BJ (cell line): ENCODE measurements around the gene RABEP2. TPM values are rescaled to one million over a fixed set of nuclear protein-coding genes. Genes with fewer than 3 reads are reported as not detected.
"Not testable (repeated sequence)": the region's sequence is repeated elsewhere in the genome, so short reads cannot be mapped to it uniquely, and the experiment has no call there.

Source experiments
- CTCF ChIA-PET: fragments of 350-600 bp; formaldehyde crosslinking; extraction: SDS; loops from one replicate; lab custom pipeline; 2021; ENCODE audit warnings: antibody characterized with exemption, inconsistent platforms; lab: Yijun Ruan, JAX
- POLR2A ChIA-PET: fragments of 300-600 bp; sonication (Branson Sonifier 250); formaldehyde crosslinking; extraction: SDS; loops from one replicate; lab custom pipeline; 2021; ENCODE audit warnings: antibody characterized with exemption; lab: Charles Lee
- DNase-seq: peaks from one replicate; pipeline ENCODE4 v3.0.0-alpha.2; 2011; ENCODE audit warnings: low read depth
- H3K27me3 ChIP-seq: 2 replicates; pipeline ENCODE4 v1.6.0; 2011; ENCODE audit warnings: low read length; ENCODE audit not compliant: control insufficient read depth, insufficient read depth
- H3K36me3 ChIP-seq: 2 replicates; pipeline ENCODE4 v1.5.1; 2011; ENCODE audit warnings: low read length; ENCODE audit not compliant: control insufficient read depth, insufficient read depth
- H3K4me3 ChIP-seq: 2 replicates; pipeline ENCODE4 v1.5.1; 2011; ENCODE audit warnings: low read depth, mild to moderate bottlenecking, control low read depth, low read length
- CTCF ChIP-seq: IDR thresholded peaks from 2 replicates; pipeline ENCODE4 v1.5.1; 2011; ENCODE audit warnings: low read depth, mild to moderate bottlenecking, control low read depth, inconsistent platforms, low read length, moderate library complexity; ENCODE audit not compliant: insufficient read depth
- polyA plus RNA-seq: library from polyadenylated mRNA; depleted of rRNA; stranded (reverse); fragments of >200 nt; gene quantifications from 2 replicates; pipeline ENCODE4 v1.2.3, GENCODE V29; 2011

Gene RABEP2
- polyA plus RNA-seq, 1 experiment = 20.4 TPM

GRCh38 chr16:28932339-28933141, 7.5 kb upstream of the RABEP2 start:
- POLR2A ChIA-PET = no interaction called here
- CTCF ChIA-PET = interaction anchor here (1.5 to 2.9 kb wide), 2 partner anchors 12 to 86 kb away, joined by 5 to 20 read pairs; partner anchors contain the start of gene TUFM

GRCh38 chr16:28931801-28932225, 6.8 kb upstream of the RABEP2 start, which contains the start of gene CD19:
CD19 (plus strand) TSS chr16:28931971; CDS start chr16:28932001, 30 bp downstream.
- ChIA-PET POLR2A (no interaction called here), CTCF (interaction anchor here (2.9 kb wide), 1 partner anchor 13 kb away, joined by 20 read pairs; no protein-coding TSS in a partner anchor)
- TF ChIP-seq CTCF = no peak
- Histone ChIP-seq H3K36me3 (no peaks in the 10 kb centered on the region), H3K4me3 (no peak within 1 kb of the TSS), H3K27me3 (no peaks in the 10 kb centered on the region)
- no peak for DNase-seq

More at GRCh38 chr16:28932339-28933141, 7.5 kb upstream of the RABEP2 start:
- Histone ChIP-seq H3K4me3 (no peak overlapping the region), H3K36me3 (no peaks in the 10 kb centered on the region), H3K27me3 (no peaks in the 10 kb centered on the region)
- DNase-seq = no peak
- TF ChIP-seq CTCF = no peak

GRCh38 chr16:28930652-28931051, 5.6 kb upstream of the RABEP2 start:
- no peak overlapping the region for H3K4me3 ChIP-seq
- H3K36me3 ChIP-seq = no peaks in the 10 kb centered on the region
- no peak for TF ChIP-seq CTCF
- CTCF ChIA-PET = interaction anchor here (1.0 kb wide), 1 partner anchor 13 kb away, joined by 3 read pairs; no protein-coding TSS in a partner anchor
- H3K27me3 ChIP-seq = no peaks in the 10 kb centered on the region
- no peak for DNase-seq
- POLR2A ChIA-PET = no interaction called here

GRCh38 chr16:28930203-28930602, 5.2 kb upstream of the RABEP2 start:
- H3K36me3 ChIP-seq = no peaks in the 10 kb centered on the region
- POLR2A ChIA-PET = no interaction called here
- no peak for DNase-seq
- H3K4me3 ChIP-seq = no peak overlapping the region
- CTCF ChIA-PET = interaction anchor here (0.7 to 1.0 kb wide), 2 partner anchors 8 to 14 kb away, joined by 3 read pairs; no protein-coding TSS in a partner anchor
- TF ChIP-seq CTCF = no peak
- no peaks in the 10 kb centered on the region for H3K27me3 ChIP-seq

GRCh38 chr16:28927815-28928214, 2.8 kb upstream of the RABEP2 start:
- H3K36me3 ChIP-seq = no peaks in the 10 kb centered on the region; the same call in 1 of the 2 replicates
- H3K4me3 ChIP-seq = no peak overlapping the region
- POLR2A ChIA-PET = no interaction called here
- no peak for TF ChIP-seq CTCF
- no peaks in the 10 kb centered on the region for H3K27me3 ChIP-seq
- CTCF ChIA-PET = interaction anchor here (2.9 kb wide), 1 partner anchor 17 kb away, joined by 17 read pairs; no protein-coding TSS in a partner anchor
- DNase-seq = no peak

GRCh38 chr16:28926284-28926683, 1.2 kb upstream of the RABEP2 start:
- H3K4me3 ChIP-seq, POLR2A ChIA-PET, H3K36me3 ChIP-seq, DNase-seq, H3K27me3 ChIP-seq: not testable (repeated sequence)
- CTCF ChIA-PET = interaction anchor here (2.9 kb wide), 1 partner anchor 18 kb away, joined by 17 read pairs; no protein-coding TSS in a partner anchor
